MCF 10A (cell line): Measurements from ENCODE around the gene NOL4L. TPM values are rescaled to one million over a fixed set of nuclear protein-coding genes. Genes with fewer than 3 reads are reported as not detected.
"Not testable (repeated sequence)": the region's sequence is repeated elsewhere in the genome, so short reads cannot be mapped to it uniquely, and the experiment has no call there.

ENCODE experiments used
- BruUV-seq: library from RNA; stranded (reverse); fragments of 400-500 nt; replicated peaks from 2 replicates; lab custom pipeline; 2021; lab: Mats Ljungman, UMichigan
- CTCF ChIA-PET: fragments of 300-600 bp; sonication (Branson Sonifier 250); formaldehyde crosslinking; extraction: SDS; loops from one replicate; lab custom pipeline; 2021; ENCODE audit warnings: antibody characterized with exemption, inconsistent platforms; lab: Yijun Ruan, JAX
- POLR2A ChIA-PET: fragments of 300-600, 350-650 bp; sonication (Branson Sonifier 250); formaldehyde crosslinking; extraction: SDS; loops from one replicate; lab custom pipeline; 2020; ENCODE audit warnings: antibody characterized with exemption, inconsistent platforms; lab: Yijun Ruan, JAX
- DNase-seq: peaks from one replicate; pipeline ENCODE4 v3.0.0-alpha.2; 2018; ENCODE audit not compliant: unreplicated experiment
- H3K27ac Mint-ChIP-seq: one replicate; pipeline ENCODE4 v1.8.0; 2022; ENCODE audit warnings: mild to moderate bottlenecking, low read depth, mixed read lengths; ENCODE audit not compliant: unreplicated experiment
- H3K27me3 Mint-ChIP-seq: one replicate; pipeline ENCODE4 v1.8.0; 2022; ENCODE audit warnings: mixed read lengths; ENCODE audit not compliant: insufficient read depth, unreplicated experiment
- H3K36me3 Mint-ChIP-seq: one replicate; pipeline ENCODE4 v1.8.0; 2022; ENCODE audit warnings: mild to moderate bottlenecking, moderate library complexity, mixed read lengths; ENCODE audit not compliant: insufficient read depth, unreplicated experiment
- H3K4me1 Mint-ChIP-seq: one replicate; pipeline ENCODE4 v1.8.0; 2022; ENCODE audit warnings: mixed read lengths; ENCODE audit not compliant: insufficient read depth, unreplicated experiment
- H3K4me3 Mint-ChIP-seq: one replicate; pipeline ENCODE4 v1.8.0; 2022; ENCODE audit warnings: mild to moderate bottlenecking, moderate library complexity, mixed read lengths; ENCODE audit not compliant: unreplicated experiment
- H3K9me3 Mint-ChIP-seq: one replicate; pipeline ENCODE4 v1.8.0; 2022; ENCODE audit warnings: mixed read lengths; ENCODE audit not compliant: unreplicated experiment
- intact Hi-C: fragments of 100-400 bp; cut with micrococcal nuclease; formaldehyde crosslinking; loops from 2 replicates; pipeline ENCODE4 v1.14.1; 2022
- total RNA-seq: library from RNA; stranded (reverse); gene quantifications from 2 replicates; pipeline ENCODE4 v1.2.3, GENCODE V29; 2022
- TF ChIP-seq, protein P1 (sequence below): fragments of 200-600 bp; IDR thresholded peaks from one replicate; pipeline ENCODE4 v1.8.0; 2022; ENCODE audit warnings: antibody characterized with exemption, mild to moderate bottlenecking; ENCODE audit not compliant: unreplicated experiment

NOL4L gene
- total RNA-seq, 1 experiment from 2014 or later, result 3.3 TPM

DNA sequence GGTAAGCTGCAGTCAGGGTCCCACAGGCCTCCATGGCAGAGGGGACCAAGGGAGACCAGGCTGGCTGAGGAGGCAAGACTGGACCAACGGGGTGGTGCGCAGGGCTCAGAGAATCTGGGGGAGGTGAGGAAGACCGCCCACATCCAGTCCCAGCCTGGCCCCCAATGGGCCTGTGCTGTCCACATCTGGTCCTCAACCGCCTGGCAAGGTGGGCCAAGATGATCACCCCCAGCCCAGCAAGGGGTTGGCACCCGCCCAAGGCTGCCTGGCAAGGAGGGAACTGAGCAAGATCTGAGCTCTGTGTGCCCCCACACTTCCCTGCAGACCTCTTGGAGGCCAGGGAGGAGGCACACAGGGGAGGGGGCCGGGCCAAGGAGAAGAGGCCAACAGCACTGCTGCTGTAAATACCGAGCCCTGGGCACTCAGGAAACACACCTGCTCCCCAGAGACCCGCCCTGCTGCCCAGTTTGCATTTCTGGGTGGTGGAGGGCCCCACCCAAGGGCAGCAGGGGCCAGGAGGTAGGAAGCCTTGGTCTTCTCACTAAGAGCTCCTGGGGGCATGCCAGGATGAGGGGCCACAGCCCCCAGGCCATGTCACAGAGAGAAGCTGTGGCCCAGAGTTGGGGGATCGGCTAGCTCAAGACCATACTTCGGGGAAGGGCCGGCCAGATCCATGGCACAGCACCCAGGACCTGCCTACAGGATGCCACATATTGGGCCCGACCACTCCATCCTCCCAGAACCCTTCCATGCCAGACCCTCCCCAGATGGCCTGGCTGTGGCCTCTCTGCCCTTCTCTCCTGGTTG is 117.4 kb downstream of the NOL4L start:
- Mint-ChIP-seq H3K27me3 (no peaks in the 10 kb centered on the region), H3K4me3 (no peak overlapping the region), H3K36me3 (no peaks in the 10 kb centered on the region), H3K9me3 (no peaks in the 10 kb centered on the region), H3K27ac (no peak overlapping the region), H3K4me1 (no peaks in the 10 kb centered on the region)
- no peak for DNase-seq
- ChIA-PET POLR2A (interaction anchor here (0.6 kb wide), 1 partner anchor 560 kb away, joined by 3 read pairs; no protein-coding TSS in a partner anchor), CTCF (interaction anchor here (0.5 to 0.6 kb wide), 2 partner anchors 9 to 67 kb away, joined by 3 to 4 read pairs; no protein-coding TSS in a partner anchor)
- TF ChIP-seq, protein P1, sequence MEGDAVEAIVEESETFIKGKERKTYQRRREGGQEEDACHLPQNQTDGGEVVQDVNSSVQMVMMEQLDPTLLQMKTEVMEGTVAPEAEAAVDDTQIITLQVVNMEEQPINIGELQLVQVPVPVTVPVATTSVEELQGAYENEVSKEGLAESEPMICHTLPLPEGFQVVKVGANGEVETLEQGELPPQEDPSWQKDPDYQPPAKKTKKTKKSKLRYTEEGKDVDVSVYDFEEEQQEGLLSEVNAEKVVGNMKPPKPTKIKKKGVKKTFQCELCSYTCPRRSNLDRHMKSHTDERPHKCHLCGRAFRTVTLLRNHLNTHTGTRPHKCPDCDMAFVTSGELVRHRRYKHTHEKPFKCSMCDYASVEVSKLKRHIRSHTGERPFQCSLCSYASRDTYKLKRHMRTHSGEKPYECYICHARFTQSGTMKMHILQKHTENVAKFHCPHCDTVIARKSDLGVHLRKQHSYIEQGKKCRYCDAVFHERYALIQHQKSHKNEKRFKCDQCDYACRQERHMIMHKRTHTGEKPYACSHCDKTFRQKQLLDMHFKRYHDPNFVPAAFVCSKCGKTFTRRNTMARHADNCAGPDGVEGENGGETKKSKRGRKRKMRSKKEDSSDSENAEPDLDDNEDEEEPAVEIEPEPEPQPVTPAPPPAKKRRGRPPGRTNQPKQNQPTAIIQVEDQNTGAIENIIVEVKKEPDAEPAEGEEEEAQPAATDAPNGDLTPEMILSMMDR, result no peak
- intact Hi-C loops, result no loop called here
- BruUV-seq, result no TSS peak

DNA sequence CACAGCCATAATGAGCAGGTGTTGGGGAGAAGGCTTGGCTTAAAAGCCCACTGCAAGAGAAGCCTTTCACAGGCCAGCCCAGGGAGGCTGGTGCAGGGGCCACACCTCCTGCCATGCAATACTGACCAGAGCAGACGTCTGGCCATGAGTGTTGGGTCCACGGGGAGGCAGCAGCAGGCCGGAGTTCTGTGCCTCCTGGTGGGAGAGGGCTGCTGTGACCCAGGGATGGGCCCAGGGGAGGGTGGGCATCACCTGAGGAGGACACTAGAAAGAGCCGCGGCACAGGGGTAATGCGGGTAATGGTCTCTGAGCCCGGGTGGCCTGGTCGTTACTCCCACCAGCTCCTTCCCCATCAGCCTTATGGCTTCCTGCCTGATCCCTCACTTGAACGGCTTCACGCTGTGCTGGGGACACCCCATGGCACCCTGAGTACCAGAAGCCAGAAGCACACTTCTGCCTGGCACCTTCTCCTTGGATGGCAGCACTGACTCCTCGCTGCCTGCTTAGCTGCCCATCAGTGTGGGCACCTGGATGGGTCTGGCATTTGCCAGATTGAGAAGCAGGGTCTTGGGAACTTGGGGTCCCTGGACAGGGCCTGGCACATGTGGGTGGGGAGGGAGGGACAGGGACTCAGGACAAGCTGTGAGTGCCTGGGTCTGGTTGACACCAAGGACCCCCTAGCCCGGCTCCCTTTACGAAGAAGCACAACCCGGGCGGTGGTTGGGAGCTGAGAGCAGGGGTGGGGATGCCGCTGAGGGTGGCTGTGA is 118.2 kb downstream of the NOL4L start:
- Mint-ChIP-seq H3K9me3 (no peaks in the 10 kb centered on the region), H3K27me3 (no peaks in the 10 kb centered on the region), H3K4me3 (no peak overlapping the region), H3K36me3 (no peaks in the 10 kb centered on the region), H3K27ac (no peak overlapping the region), H3K4me1 (no peaks in the 10 kb centered on the region)
- no peak for DNase-seq
- intact Hi-C loops, result no loop called here
- TF ChIP-seq, protein P1, result no peak
- POLR2A ChIA-PET, result interaction anchor here (0.6 kb wide), 1 partner anchor 561 kb away, joined by 3 read pairs; no protein-coding TSS in a partner anchor
- BruUV-seq, result no TSS peak
- CTCF ChIA-PET, result no interaction called here

DNA sequence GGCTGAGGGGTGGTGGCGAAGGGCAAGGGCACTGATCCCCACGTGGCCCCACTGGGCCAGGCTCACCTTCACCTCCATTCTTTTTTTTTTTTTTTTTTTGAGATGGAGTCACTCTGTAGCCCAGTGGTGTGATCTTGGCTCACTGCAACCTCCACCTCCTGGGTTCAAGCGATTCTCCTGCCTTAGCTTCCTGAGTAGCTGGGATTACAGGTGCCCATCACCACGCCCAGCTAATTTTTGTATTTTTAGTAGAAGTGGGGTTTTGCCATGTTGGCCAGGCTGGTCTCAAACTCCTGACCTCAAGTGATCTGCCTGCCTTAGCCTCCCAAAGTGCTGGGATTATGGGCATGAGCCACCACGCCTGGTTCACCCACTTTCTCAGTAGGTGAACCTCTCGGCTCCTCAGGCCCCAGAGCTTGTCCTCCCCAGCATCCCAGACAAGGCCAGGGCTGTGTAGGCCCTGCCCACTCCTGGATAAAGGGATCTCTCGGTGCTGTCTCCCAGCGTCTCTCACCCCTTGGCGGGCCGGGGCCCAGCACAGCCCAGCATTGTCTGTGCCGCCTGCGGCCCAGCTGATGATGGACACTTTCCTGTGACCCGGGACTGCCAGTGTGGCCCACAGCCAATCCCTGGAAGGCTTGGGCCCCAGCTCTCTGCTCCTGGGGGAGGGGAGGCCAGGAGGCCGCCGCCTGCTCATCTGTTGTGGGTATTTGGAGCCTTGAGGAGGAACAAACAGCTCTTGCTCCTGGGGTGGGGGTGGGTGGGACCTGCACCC is 119.0 kb downstream of the NOL4L start:
- intact Hi-C loops, POLR2A ChIA-PET, H3K4me3 Mint-ChIP-seq, H3K9me3 Mint-ChIP-seq, H3K36me3 Mint-ChIP-seq, H3K4me1 Mint-ChIP-seq, DNase-seq, H3K27me3 Mint-ChIP-seq, H3K27ac Mint-ChIP-seq, BruUV-seq: not testable (repeated sequence)
- CTCF ChIA-PET, result interaction anchor here (0.6 to 0.7 kb wide), 2 partner anchors 302 to 635 kb away, joined by 3 read pairs; no protein-coding TSS in a partner anchor

DNA sequence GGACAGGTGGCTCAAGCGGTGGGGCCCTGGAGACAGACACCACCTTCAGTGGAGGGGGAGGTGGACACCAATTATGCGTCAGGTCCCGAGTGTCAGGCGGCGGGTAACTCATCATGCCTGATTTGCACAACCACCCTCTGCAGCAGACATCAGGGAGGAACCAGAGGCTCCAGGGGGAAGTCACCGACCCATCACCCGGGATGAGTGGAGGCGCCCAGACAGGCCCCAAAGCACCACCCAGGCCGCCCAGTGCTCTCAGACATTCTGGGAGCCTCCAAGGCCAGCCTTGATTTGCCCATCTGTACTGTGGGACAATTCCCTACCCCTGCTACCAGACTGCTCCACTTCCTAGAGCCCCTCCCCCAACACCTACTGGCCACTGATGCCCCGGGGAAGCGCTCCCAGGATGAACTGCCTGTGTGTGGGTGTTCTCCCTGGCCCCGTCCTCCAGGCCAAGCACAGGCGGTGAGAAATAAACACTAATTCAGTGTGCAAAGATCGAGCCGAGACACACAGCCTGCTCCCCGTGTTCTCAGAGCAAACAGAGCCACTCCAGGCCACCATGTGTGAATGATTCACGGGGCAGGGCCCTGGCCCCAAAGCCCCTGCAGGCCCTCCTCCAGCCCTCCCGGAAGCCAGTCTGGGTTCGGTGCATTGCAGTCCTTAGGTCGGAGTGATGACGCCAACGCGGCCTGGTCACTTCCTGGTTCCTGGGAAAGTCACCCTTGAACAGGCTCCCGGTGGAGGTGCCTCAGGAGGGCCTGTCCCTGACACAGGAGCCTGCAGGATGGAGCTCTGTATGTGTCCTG is 119.8 kb downstream of the NOL4L start:
- BruUV-seq, result no TSS peak
- H3K27me3 Mint-ChIP-seq, result no peaks in the 10 kb centered on the region
- POLR2A ChIA-PET, result no interaction called here
- DNase-seq, result no peak
- intact Hi-C loops, result no loop called here
- no peak overlapping the region for H3K27ac Mint-ChIP-seq
- TF ChIP-seq, protein P1, result no peak
- no peaks in the 10 kb centered on the region for H3K36me3 Mint-ChIP-seq
- H3K9me3 Mint-ChIP-seq, result no peaks in the 10 kb centered on the region
- H3K4me3 Mint-ChIP-seq, result no peak overlapping the region
- H3K4me1 Mint-ChIP-seq, result no peaks in the 10 kb centered on the region
- CTCF ChIA-PET, result interaction anchor here (0.6 kb wide), 1 partner anchor 635 kb away, joined by 3 read pairs; no protein-coding TSS in a partner anchor
